ENCODE results near the gene PLSCR1. TPM values are rescaled to one million over a fixed set of nuclear protein-coding genes. Genes with fewer than 3 reads are reported as not detected.

PLSCR1 gene
- total RNA-seq, 2 donors from 2014 or later, result 35.0 to 90.1 TPM

DNA sequence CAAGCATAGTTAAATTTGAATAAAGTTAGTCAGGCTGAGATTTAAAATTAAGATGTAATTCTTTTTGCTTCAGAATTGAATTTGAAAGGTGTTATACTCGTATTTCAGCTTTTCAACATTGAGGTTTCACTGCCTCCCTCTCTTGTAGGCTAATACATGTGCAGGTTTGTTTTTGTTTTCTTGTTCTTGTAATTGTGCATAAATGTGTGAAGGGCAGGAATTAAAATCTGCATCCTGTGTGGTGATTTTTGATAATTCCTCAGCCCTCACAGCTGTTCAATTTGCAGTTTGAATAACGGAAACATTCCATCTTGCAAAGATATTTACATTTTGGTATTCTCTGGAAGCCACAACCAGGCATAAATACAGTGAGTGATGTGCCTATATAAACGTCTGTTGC, 24.9 kb upstream of the PLSCR1 start:
- no peak overlapping the region for H3K27ac ChIP-seq
- 52% methylated on average over 3 of the region's 3 CpGs for WGBS
- no peaks in the 10 kb centered on the region for H3K36me3 ChIP-seq
- TF ChIP-seq POLR2A (IDR thresholded peaks at IDR 0.05) (no peak), POLR2AphosphoS5 (IDR thresholded peaks at IDR 0.05) (no peak)
- TF ChIP-seq, protein P1, sequence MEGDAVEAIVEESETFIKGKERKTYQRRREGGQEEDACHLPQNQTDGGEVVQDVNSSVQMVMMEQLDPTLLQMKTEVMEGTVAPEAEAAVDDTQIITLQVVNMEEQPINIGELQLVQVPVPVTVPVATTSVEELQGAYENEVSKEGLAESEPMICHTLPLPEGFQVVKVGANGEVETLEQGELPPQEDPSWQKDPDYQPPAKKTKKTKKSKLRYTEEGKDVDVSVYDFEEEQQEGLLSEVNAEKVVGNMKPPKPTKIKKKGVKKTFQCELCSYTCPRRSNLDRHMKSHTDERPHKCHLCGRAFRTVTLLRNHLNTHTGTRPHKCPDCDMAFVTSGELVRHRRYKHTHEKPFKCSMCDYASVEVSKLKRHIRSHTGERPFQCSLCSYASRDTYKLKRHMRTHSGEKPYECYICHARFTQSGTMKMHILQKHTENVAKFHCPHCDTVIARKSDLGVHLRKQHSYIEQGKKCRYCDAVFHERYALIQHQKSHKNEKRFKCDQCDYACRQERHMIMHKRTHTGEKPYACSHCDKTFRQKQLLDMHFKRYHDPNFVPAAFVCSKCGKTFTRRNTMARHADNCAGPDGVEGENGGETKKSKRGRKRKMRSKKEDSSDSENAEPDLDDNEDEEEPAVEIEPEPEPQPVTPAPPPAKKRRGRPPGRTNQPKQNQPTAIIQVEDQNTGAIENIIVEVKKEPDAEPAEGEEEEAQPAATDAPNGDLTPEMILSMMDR (IDR thresholded peaks at IDR 0.05), result no peak
- no peak overlapping the region for H3K4me3 ChIP-seq
- intact Hi-C loops (cut with DNase I), result no loop called here
- H3K27me3 ChIP-seq (replicated peaks; ENCODE audit: insufficient read depth), result no peaks in the 10 kb centered on the region
- no peak for DNase-seq (ENCODE audit: low spot score)
- no peaks in the 10 kb centered on the region for H3K9me3 ChIP-seq
- H3K4me1 ChIP-seq (replicated peaks), result no peaks in the 10 kb centered on the region

DNA sequence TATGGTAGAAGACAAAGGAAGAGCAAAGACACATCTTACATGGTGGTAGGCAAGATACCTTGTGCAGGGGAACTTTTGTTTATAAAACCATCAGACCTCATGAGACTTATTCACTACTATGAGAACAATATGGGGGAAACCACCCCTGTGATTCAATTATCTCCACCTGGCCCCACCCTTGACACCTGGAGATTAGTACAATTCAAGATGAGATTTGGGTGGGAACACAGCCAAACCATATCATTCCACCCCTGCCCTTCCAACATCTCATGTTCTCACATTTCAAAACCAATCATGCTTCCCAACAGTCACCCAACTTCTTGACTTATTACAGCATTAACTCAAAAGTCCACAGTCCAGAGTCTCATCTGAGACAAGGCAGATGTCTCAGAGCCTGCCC, 21.7 kb upstream of the PLSCR1 start:
- H3K4me1 ChIP-seq (replicated peaks), result no peaks in the 10 kb centered on the region
- TF ChIP-seq POLR2AphosphoS5 (IDR thresholded peaks at IDR 0.05), result no peak
- TF ChIP-seq POLR2A (IDR thresholded peaks at IDR 0.05), result no peak
- TF ChIP-seq, protein P1 (IDR thresholded peaks at IDR 0.05), result no peak
- H3K36me3 ChIP-seq, result no peaks in the 10 kb centered on the region
- H3K27me3 ChIP-seq (replicated peaks; ENCODE audit: insufficient read depth), result no peaks in the 10 kb centered on the region
- intact Hi-C loops (cut with DNase I), result no loop called here
- DNase-seq (ENCODE audit: low spot score), result no peak
- no peak overlapping the region for H3K4me3 ChIP-seq
- H3K9me3 ChIP-seq, result no peaks in the 10 kb centered on the region
- no peak overlapping the region for H3K27ac ChIP-seq

DNA sequence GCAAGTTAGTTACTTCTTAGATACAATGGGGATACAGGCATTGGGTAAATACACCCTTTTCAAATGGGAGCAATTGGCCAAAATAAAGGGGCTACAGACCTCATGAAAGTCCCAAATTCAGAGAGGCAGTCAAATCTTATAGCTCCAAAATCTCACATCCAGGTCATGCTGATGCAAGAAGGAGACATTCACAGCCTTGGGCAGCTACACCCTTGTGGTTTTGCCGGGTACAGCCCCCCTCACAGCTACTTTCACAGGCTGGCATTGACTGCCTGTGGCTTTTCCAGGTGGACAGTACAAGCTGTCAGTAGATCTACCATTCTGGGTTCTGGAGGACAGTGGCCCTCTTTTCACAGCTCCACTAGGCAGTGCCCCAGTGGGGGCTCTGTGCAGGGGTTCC, 17.5 kb upstream of the PLSCR1 start:
- Histone ChIP-seq H3K27ac (no peak overlapping the region), H3K36me3 (no peaks in the 10 kb centered on the region), H3K4me3 (no peak overlapping the region), H3K27me3 (replicated peaks; ENCODE audit: insufficient read depth) (no peaks in the 10 kb centered on the region), H3K4me1 (replicated peaks) (no peaks in the 10 kb centered on the region), H3K9me3 (no peaks in the 10 kb centered on the region)
- DNase-seq (ENCODE audit: low spot score), result no peak
- TF ChIP-seq, protein P1 (IDR thresholded peaks at IDR 0.05), result no peak
- TF ChIP-seq POLR2A (IDR thresholded peaks at IDR 0.05) (no peak), POLR2AphosphoS5 (IDR thresholded peaks at IDR 0.05) (no peak)
- intact Hi-C loops (cut with DNase I), result no loop called here
- WGBS, result 87% methylated on average over 1 of the region's 1 CpG

DNA sequence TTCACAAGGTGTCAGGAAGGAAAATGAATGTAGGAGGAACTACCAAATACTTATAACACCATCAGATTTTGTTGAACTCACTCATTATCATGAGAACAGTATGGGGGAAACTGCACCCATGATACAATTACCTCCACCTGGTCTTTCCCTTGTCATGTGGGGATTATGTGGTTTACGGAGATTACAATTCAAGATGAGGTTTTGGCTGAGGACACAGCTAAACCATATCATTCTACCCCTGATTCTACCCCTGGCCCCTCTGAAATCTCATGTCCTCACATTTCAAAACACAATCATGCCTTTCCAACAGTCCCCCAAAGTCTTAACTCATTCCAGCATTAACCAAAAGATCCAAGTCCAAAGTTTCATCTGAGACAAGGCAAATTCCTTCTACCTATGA, 17.1 kb upstream of the PLSCR1 start:
- no peaks in the 10 kb centered on the region for H3K36me3 ChIP-seq
- intact Hi-C loops (cut with DNase I), result no loop called here
- no peak overlapping the region for H3K4me3 ChIP-seq
- DNase-seq (ENCODE audit: low spot score), result no peak
- H3K27me3 ChIP-seq (replicated peaks; ENCODE audit: insufficient read depth), result no peaks in the 10 kb centered on the region
- no peaks in the 10 kb centered on the region for H3K4me1 ChIP-seq (replicated peaks)
- H3K9me3 ChIP-seq, result no peaks in the 10 kb centered on the region
- no peak overlapping the region for H3K27ac ChIP-seq
- TF ChIP-seq, protein P1 (IDR thresholded peaks at IDR 0.05), result no peak
- TF ChIP-seq POLR2AphosphoS5 (IDR thresholded peaks at IDR 0.05), result no peak
- WGBS, result 96% methylated on average over 1 of the region's 1 CpG

DNA sequence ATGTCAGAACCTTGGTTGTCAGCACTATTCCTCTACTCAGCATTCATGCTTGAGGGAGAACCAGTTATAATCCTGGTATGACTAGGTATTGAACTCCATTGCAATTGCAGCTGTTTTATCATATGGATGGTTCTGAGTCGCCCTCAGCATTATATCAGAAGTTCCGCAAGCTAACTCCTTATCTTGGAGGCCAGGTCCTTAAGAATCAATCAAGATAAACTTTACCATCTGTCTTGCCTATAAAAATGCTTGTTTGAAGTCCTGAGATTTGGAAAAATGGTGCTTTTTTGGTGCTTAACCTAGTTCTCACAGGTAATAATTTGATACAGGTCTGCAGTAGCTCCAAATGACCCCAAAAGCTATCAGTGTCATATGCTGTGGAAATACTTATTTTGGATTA, 16.3 kb upstream of the PLSCR1 start:
- no peak for DNase-seq (ENCODE audit: low spot score)
- no peak overlapping the region for H3K27ac ChIP-seq
- H3K27me3 ChIP-seq (replicated peaks; ENCODE audit: insufficient read depth), result no peaks in the 10 kb centered on the region
- H3K9me3 ChIP-seq, result no peaks in the 10 kb centered on the region
- no peak overlapping the region for H3K4me3 ChIP-seq
- WGBS, result 87% methylated on average over 2 of the region's 2 CpGs
- no peaks in the 10 kb centered on the region for H3K36me3 ChIP-seq
- intact Hi-C loops (cut with DNase I), result no loop called here
- no peaks in the 10 kb centered on the region for H3K4me1 ChIP-seq (replicated peaks)
- no peak for TF ChIP-seq POLR2A (IDR thresholded peaks at IDR 0.05)
- TF ChIP-seq, protein P1 (IDR thresholded peaks at IDR 0.05), result no peak
- TF ChIP-seq POLR2AphosphoS5 (IDR thresholded peaks at IDR 0.05), result no peak

Data from prostate gland (tissue), 2 donors.